ENCODE data around the gene HDAC10.

HDAC10 gene

DNA sequence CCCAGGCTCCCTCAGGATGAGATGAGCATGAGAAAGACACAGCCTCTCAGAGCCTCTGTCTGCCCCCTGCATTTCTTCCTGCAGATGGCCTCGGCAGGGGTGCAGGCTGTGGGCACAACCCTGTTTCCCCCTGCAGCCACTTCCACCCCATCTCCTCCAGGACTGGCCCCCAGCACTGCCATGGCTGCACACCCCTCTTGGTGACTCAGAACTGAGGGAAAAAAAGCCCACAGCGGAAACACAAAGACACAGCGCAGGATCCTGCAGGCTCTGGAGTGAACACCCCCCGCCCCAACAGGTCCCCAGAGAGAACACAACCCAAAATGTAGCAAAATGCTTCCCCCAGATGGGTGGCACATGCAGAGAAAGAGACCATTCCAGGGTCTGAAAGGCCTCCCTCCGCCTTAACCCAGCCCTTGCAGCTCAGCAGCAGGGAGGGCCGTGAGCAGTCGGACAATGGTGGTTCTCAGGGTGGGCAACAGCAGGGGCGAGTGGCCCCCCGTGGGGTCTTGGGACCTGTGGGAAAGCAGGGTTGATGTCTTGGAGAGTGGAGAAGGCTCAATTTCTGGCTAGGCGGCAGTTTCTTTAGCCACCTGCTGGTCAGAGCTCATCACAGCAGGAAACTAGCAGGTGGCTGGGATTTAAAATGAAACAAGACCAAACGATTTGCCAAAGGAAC lies 14.2 kb downstream of the HDAC10 start:
- no peak for DNase-seq (ENCODE audit: low read depth)
- TF ChIP-seq, protein P1, sequence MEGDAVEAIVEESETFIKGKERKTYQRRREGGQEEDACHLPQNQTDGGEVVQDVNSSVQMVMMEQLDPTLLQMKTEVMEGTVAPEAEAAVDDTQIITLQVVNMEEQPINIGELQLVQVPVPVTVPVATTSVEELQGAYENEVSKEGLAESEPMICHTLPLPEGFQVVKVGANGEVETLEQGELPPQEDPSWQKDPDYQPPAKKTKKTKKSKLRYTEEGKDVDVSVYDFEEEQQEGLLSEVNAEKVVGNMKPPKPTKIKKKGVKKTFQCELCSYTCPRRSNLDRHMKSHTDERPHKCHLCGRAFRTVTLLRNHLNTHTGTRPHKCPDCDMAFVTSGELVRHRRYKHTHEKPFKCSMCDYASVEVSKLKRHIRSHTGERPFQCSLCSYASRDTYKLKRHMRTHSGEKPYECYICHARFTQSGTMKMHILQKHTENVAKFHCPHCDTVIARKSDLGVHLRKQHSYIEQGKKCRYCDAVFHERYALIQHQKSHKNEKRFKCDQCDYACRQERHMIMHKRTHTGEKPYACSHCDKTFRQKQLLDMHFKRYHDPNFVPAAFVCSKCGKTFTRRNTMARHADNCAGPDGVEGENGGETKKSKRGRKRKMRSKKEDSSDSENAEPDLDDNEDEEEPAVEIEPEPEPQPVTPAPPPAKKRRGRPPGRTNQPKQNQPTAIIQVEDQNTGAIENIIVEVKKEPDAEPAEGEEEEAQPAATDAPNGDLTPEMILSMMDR (conservative IDR thresholded peaks at IDR 0.05; ENCODE audit: low read depth, low read length), result peak; percentile 65
- no peak overlapping the region for H3K4me3 ChIP-seq (ENCODE audit: low read length)

DNA sequence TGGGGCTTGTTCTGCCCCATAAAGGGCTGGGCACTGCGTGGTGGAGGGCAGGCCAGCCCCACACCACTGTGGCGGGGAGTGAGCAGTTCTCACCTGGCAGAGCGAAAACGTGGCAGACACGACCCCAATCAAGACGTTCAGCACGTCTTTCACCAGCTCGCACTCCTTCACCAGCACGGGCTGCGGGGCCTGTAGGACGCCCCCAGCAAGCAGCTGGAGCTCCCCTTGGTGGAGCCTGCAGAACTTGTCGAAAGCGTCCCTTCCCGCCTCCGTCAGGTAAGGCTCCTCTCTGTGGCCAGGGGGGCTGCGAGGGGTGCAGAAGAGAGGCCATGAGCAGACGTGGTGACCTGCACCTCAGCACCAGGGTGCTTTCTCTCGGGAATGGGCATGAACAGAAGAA lies 17.8 kb downstream of the HDAC10 start:
- TF ChIP-seq, protein P1 (conservative IDR thresholded peaks at IDR 0.05; ENCODE audit: low read depth, low read length), result no peak
- no peak for DNase-seq (ENCODE audit: low read depth)
- no peak overlapping the region for H3K4me3 ChIP-seq (ENCODE audit: low read length)

DNA sequence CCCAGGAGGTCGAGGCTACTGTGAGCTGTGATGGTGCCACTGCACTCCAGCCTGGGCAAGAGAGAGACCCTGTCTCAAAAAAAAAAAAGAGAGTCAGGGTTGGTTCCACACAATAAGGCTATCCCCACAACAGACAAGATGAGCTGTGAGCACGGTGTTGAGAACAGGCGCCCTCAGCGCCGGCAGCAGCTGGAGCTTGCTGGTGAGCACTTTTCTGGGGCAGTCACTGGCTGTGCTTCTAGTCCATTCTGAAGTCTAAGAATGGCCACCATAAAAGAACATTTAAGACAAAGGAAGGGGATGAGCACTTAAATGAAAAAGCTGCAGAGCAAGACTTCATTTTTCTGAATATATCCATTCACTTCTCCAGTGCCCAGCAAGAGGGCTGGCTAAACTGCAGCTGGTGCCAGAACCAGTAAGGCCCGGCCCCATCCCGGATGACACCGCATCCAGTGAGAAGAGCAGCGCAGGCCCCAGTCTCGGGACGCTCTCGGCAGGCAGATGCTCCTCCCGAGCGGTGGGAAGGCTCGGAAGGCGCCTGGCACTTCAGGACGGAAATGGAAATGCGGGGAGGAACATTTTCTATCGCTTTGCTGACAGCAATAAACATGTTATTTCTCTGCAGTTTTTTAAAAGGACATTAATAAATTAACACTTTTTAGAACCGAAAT lies 18.4 kb downstream of the HDAC10 start:
- no peak for DNase-seq (ENCODE audit: low read depth)
- TF ChIP-seq, protein P1 (conservative IDR thresholded peaks at IDR 0.05; ENCODE audit: low read depth, low read length), result no peak
- H3K4me3 ChIP-seq (ENCODE audit: low read length), result no peak overlapping the region

DNA sequence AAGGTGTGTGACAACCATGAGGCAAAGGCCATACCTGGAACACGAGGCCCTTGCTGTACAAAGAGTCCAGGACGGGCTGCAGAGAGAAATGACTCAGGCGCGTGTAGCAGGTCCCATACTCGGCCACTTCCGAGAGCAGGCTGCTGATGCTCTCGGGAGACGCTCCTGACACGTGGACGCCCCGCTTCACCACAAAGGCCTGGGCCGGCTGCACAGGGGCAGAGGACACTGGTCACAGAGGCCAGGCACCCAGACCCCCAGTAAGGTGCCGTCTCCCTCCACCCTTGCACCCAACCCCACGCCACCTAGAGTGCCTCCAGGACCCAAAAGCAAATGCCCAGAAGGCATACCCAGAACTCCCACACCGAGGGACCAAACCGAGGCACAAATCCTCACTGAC lies 21.7 kb downstream of the HDAC10 start:
- DNase-seq (ENCODE audit: low read depth), result no peak
- TF ChIP-seq, protein P1 (conservative IDR thresholded peaks at IDR 0.05; ENCODE audit: low read depth, low read length), result no peak
- no peak overlapping the region for H3K4me3 ChIP-seq (ENCODE audit: low read length)

DNA sequence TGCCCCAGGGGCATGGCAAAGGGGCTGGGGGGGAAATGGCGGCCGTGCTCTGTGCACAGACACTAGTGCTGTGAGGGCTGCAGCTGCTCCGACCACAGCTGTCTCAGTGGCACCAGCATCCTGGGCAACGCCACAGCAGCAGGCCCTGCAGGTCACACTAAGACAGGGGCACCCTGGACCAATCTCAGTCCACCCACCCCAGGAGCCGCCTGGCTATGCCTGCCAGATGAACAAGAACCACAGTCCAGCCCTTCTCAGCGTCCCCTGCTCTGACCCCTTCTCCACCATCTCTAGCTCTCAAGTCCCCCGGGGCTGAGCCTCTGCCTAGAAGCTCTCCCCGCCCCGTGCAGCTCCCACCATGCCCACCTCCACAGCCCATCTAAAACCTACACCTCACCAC lies 22.7 kb downstream of the HDAC10 start:
- TF ChIP-seq, protein P1 (conservative IDR thresholded peaks at IDR 0.05; ENCODE audit: low read depth, low read length), result no peak
- no peak for DNase-seq (ENCODE audit: low read depth)
- no peak overlapping the region for H3K4me3 ChIP-seq (ENCODE audit: low read length)

DNA sequence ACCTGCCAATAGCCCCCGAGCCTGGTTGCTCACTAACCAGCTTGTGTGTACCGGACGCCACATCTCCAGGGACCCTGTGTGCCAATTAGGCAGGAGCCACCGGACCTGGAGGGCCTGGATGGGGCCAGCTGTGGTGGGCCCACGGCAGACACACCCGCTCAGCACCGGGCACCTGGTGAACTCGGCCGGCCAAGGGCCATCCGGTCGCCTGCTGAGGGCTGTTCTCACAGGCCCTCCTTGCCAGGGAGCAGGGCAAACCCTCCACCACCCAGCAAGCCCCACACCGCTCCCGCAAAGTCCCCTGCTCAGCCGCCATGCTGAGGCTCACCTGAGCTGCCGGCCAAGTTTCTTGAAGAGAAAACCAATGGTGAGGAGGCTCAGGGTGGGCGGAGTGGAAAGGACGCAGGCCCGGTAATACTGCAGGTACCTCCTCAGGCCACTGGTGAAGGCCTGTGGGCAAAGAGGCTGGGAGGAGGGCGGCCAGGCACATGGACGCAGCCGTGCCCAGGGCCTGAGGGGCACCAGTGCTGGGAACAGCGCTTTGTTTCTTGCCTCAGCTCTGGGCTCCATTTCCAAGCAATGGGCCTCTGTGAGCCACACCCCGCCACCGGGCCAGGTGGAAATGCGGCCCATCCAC lies 23.4 kb downstream of the HDAC10 start:
- no peak overlapping the region for H3K4me3 ChIP-seq (ENCODE audit: low read length)
- TF ChIP-seq, protein P1 (conservative IDR thresholded peaks at IDR 0.05; ENCODE audit: low read depth, low read length), result no peak
- no peak for DNase-seq (ENCODE audit: low read depth)

DNA sequence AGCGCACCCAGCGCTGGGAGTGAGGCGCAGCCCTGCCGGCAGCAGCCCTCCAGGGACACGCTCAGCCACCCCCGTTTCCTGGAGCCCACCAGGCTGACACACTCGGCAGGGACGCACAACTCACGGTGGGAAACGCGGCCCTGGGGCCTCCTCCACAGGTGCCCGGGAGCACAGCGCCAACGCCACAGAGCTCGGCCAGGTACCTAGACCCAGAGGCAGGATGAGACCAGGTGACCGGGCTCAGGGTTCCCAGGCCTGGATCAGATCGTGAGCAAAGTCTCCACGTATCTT lies 24.2 kb downstream of the HDAC10 start:
- TF ChIP-seq, protein P1 (conservative IDR thresholded peaks at IDR 0.05; ENCODE audit: low read depth, low read length), result no peak
- DNase-seq (ENCODE audit: low read depth), result no peak
- no peak overlapping the region for H3K4me3 ChIP-seq (ENCODE audit: low read length)
